HEK293 (cell line): ENCODE measurements around the gene ISM1.

Experiments used
- CTCF ChIA-PET: fragments of 350-600 bp; formaldehyde crosslinking; extraction: SDS; loops from one replicate; lab custom pipeline; 2021; ENCODE audit warnings: antibody characterized with exemption; lab: Yijun Ruan, JAX
- POLR2A ChIA-PET: fragments of 300-600 bp; formaldehyde crosslinking; extraction: SDS; loops from one replicate; lab custom pipeline; 2020; ENCODE audit warnings: antibody characterized with exemption, inconsistent platforms; lab: Yijun Ruan, JAX
- H3K27ac ChIP-seq: fragments of 200-500 bp; sonication (Bioruptor generic); 2 replicates; pipeline ENCODE4 v1.5.1; 2014; ENCODE audit warnings: low read depth, low read length, control low read depth, inconsistent platforms; ENCODE audit errors: extremely low read depth
- H3K36me3 ChIP-seq, 2 experiments: fragments of 200-500 bp in 1 of 2; sonication (Bioruptor generic) in 1 of 2; 1 replicate in 1 of 2; 2 replicates in 1 of 2; pipeline ENCODE4 v1.5.1; 2014 to 2017; ENCODE audit warnings: inconsistent platforms in 2 of 2, low read length in 2 of 2; ENCODE audit not compliant: control insufficient read depth in 2 of 2, insufficient read depth in 1 of 2
- H3K4me1 ChIP-seq: fragments of 200-500 bp; sonication (Bioruptor generic); 2 replicates; pipeline ENCODE4 v1.5.1; 2014; ENCODE audit warnings: mild to moderate bottlenecking, low read length, inconsistent platforms; ENCODE audit not compliant: control insufficient read depth, insufficient read depth
- H3K4me3 ChIP-seq: 2 replicates; pipeline ENCODE4 v1.5.1; 2011; ENCODE audit warnings: low read depth, mild to moderate bottlenecking, control low read depth, low read length, moderate library complexity
- H3K9me3 ChIP-seq: fragments of 200-500 bp; sonication (Bioruptor generic); 2 replicates; pipeline ENCODE4 v1.5.1; 2014; ENCODE audit warnings: low read depth, low read length, inconsistent platforms; ENCODE audit not compliant: control insufficient read depth, insufficient read depth
- BCL11A ChIP-seq: fragments of 450-650 bp; formaldehyde crosslinking; IDR thresholded peaks from 2 replicates; pipeline ENCODE4 v1.5.1; 2016; ENCODE audit warnings: low read depth, missing biosample characterization, missing genetic modification characterization
- FEZF1 ChIP-seq: fragments of 450-650 bp; formaldehyde crosslinking; IDR thresholded peaks from 2 replicates; pipeline ENCODE4 v1.5.1; 2016; ENCODE audit warnings: missing biosample characterization, missing genetic modification characterization
- GLIS1 ChIP-seq: fragments of 450-650 bp; formaldehyde crosslinking; IDR thresholded peaks from 2 replicates; pipeline ENCODE4 v1.5.1; 2016; ENCODE audit warnings: missing biosample characterization, missing genetic modification characterization
- GLIS2 ChIP-seq: fragments of 450-650 bp; formaldehyde crosslinking; IDR thresholded peaks from 2 replicates; pipeline ENCODE4 v1.5.1; 2016; ENCODE audit warnings: missing biosample characterization, missing genetic modification characterization
- YY2 ChIP-seq: fragments of 450-650 bp; formaldehyde crosslinking; IDR thresholded peaks from 2 replicates; pipeline ENCODE4 v1.5.1; 2016; ENCODE audit warnings: missing biosample characterization, missing genetic modification characterization
- ZBTB1 ChIP-seq: fragments of 450-650 bp; formaldehyde crosslinking; IDR thresholded peaks from 2 replicates; pipeline ENCODE4 v1.5.1; 2016; ENCODE audit warnings: missing biosample characterization, missing genetic modification characterization
- ZBTB17 ChIP-seq: fragments of 450-650 bp; formaldehyde crosslinking; IDR thresholded peaks from 2 replicates; pipeline ENCODE4 v1.5.1; 2016; ENCODE audit warnings: missing biosample characterization, missing genetic modification characterization
- ZFP69B ChIP-seq: fragments of 450-650 bp; formaldehyde crosslinking; IDR thresholded peaks from 2 replicates; pipeline ENCODE4 v1.5.1; 2016; ENCODE audit warnings: missing biosample characterization, missing genetic modification characterization
- ZNF155 ChIP-seq: fragments of 450-650 bp; formaldehyde crosslinking; IDR thresholded peaks from 2 replicates; pipeline ENCODE4 v1.5.1; 2016; ENCODE audit warnings: missing biosample characterization, missing genetic modification characterization
- ZNF24 ChIP-seq: fragments of 450-650 bp; formaldehyde crosslinking; IDR thresholded peaks from 2 replicates; pipeline ENCODE4 v1.5.1; 2016; ENCODE audit warnings: missing biosample characterization, missing genetic modification characterization
- ZNF311 ChIP-seq: fragments of 450-650 bp; formaldehyde crosslinking; IDR thresholded peaks from 2 replicates; pipeline ENCODE4 v1.5.1; 2017; ENCODE audit warnings: missing biosample characterization, missing genetic modification characterization, borderline replicate concordance
- ZNF423 ChIP-seq: fragments of 450-650 bp; formaldehyde crosslinking; IDR thresholded peaks from 2 replicates; pipeline ENCODE4 v1.5.1; 2016; ENCODE audit warnings: missing biosample characterization, missing genetic modification characterization
- ZNF514 ChIP-seq: fragments of 450-650 bp; formaldehyde crosslinking; IDR thresholded peaks from 2 replicates; pipeline ENCODE4 v1.5.1; 2016; ENCODE audit warnings: missing biosample characterization, missing genetic modification characterization
- ZNF596 ChIP-seq: fragments of 450-650 bp; IDR thresholded peaks from 2 replicates; pipeline ENCODE4 v1.5.0; 2018; ENCODE audit warnings: missing biosample characterization, mild to moderate bottlenecking, missing genetic modification characterization, moderate library complexity
- ZNF600 ChIP-seq: fragments of 450-650 bp; formaldehyde crosslinking; IDR thresholded peaks from 2 replicates; pipeline ENCODE4 v1.5.1; 2016; ENCODE audit warnings: missing biosample characterization, missing genetic modification characterization
- ZNF624 ChIP-seq: fragments of 450-650 bp; formaldehyde crosslinking; IDR thresholded peaks from 2 replicates; pipeline ENCODE4 v1.5.1; 2017; ENCODE audit warnings: missing biosample characterization, missing genetic modification characterization
- TF ChIP-seq, protein P1 (sequence below): fragments of 450-650 bp; formaldehyde crosslinking; IDR thresholded peaks from 2 replicates; pipeline ENCODE4 v1.5.1; 2016; ENCODE audit warnings: missing biosample characterization, missing genetic modification characterization
- TF ChIP-seq, protein P2 (sequence below): fragments of 450-650 bp; formaldehyde crosslinking; IDR thresholded peaks from 2 replicates; pipeline ENCODE4 v1.5.1; 2016; ENCODE audit warnings: missing biosample characterization, missing genetic modification characterization
- TF ChIP-seq, protein P3 (sequence below): fragments of 450-650 bp; formaldehyde crosslinking; IDR thresholded peaks from 2 replicates; pipeline ENCODE4 v1.5.1; 2017; ENCODE audit warnings: missing biosample characterization, missing genetic modification characterization
- TF ChIP-seq, protein P4 (sequence below): fragments of 450-650 bp; formaldehyde crosslinking; IDR thresholded peaks from 2 replicates; pipeline ENCODE4 v1.5.1; 2016; ENCODE audit warnings: missing biosample characterization, missing genetic modification characterization
- TF ChIP-seq, protein P5 (sequence below): fragments of 450-650 bp; formaldehyde crosslinking; IDR thresholded peaks from 2 replicates; pipeline ENCODE4 v1.5.1; 2017; ENCODE audit warnings: missing biosample characterization, missing genetic modification characterization

The ISM1 gene

DNA sequence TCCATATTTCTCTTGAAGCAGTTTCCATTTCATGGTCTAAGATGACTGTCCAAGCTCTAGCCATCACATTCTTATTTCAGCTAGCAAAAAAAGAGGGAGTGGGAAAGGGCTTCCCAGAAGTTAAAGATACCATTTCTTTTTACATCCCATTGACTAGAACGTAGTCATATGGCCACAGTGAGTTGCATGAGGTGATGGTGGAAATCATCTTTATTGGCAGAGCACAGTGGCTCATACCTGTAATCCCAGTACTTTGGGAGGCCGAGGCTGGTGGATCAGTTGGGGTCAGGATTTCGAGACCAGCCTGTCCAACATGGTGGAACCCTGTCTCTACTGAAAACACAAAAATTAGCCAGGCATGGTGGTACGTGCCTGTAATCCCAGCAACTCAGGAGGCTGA, 99.6 kb downstream of the ISM1 start:
- TF ChIP-seq BCL11A = no peak
- no peak for TF ChIP-seq ZNF624 (tag by site-specific recombination)
- TF ChIP-seq GLIS1 (tag by site-specific recombination) = no peak
- TF ChIP-seq ZNF514 = no peak
- TF ChIP-seq, protein P1, sequence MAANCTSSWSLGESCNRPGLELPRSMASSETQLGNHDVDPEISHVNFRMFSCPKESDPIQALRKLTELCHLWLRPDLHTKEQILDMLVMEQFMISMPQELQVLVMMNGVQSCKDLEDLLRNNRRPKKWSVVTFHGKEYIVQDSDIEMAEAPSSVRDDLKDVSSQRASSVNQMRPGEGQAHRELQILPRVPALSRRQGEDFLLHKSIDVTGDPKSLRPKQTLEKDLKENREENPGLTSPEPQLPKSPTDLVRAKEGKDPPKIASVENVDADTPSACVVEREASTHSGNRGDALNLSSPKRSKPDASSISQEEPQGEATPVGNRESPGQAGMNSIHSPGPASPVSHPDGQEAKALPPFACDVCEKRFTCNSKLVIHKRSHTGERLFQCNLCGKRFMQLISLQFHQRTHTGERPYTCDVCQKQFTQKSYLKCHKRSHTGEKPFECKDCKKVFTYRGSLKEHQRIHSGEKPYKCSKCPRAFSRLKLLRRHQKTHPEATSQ = no peak
- TF ChIP-seq FEZF1 = no peak
- TF ChIP-seq, protein P2, sequence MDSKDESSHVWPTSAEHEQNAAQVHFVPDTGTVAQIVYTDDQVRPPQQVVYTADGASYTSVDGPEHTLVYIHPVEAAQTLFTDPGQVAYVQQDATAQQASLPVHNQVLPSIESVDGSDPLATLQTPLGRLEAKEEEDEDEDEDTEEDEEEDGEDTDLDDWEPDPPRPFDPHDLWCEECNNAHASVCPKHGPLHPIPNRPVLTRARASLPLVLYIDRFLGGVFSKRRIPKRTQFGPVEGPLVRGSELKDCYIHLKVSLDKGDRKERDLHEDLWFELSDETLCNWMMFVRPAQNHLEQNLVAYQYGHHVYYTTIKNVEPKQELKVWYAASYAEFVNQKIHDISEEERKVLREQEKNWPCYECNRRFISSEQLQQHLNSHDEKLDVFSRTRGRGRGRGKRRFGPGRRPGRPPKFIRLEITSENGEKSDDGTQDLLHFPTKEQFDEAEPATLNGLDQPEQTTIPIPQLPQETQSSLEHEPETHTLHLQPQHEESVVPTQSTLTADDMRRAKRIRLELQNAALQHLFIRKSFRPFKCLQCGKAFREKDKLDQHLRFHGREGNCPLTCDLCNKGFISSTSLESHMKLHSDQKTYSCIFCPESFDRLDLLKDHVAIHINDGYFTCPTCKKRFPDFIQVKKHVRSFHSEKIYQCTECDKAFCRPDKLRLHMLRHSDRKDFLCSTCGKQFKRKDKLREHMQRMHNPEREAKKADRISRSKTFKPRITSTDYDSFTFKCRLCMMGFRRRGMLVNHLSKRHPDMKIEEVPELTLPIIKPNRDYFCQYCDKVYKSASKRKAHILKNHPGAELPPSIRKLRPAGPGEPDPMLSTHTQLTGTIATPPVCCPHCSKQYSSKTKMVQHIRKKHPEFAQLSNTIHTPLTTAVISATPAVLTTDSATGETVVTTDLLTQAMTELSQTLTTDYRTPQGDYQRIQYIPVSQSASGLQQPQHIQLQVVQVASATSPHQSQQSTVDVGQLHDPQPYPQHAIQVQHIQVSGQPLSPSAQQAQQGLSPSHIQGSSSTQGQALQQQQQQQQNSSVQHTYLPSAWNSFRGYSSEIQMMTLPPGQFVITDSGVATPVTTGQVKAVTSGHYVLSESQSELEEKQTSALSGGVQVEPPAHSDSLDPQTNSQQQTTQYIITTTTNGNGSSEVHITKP = no peak
- TF ChIP-seq ZNF596 = no peak
- no peak for TF ChIP-seq ZBTB1 (tag by site-specific recombination)
- no peak for TF ChIP-seq ZNF155 (tag by site-specific recombination)
- TF ChIP-seq, protein P3, sequence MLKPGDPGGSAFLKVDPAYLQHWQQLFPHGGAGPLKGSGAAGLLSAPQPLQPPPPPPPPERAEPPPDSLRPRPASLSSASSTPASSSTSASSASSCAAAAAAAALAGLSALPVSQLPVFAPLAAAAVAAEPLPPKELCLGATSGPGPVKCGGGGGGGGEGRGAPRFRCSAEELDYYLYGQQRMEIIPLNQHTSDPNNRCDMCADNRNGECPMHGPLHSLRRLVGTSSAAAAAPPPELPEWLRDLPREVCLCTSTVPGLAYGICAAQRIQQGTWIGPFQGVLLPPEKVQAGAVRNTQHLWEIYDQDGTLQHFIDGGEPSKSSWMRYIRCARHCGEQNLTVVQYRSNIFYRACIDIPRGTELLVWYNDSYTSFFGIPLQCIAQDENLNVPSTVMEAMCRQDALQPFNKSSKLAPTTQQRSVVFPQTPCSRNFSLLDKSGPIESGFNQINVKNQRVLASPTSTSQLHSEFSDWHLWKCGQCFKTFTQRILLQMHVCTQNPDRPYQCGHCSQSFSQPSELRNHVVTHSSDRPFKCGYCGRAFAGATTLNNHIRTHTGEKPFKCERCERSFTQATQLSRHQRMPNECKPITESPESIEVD = no peak
- TF ChIP-seq ZFP69B (tag by site-specific recombination) = no peak
- H3K4me3 ChIP-seq = no peak overlapping the region
- no peaks in the 10 kb centered on the region for H3K9me3 ChIP-seq
- ChIA-PET CTCF (interaction anchor here (1.9 kb wide), 1 partner anchor 18 kb away, joined by 9 read pairs; no protein-coding TSS in a partner anchor), POLR2A (no interaction called here)
- no peaks in the 10 kb centered on the region for H3K4me1 ChIP-seq
- no peaks in the 10 kb centered on the region for H3K36me3 ChIP-seq
- H3K27ac ChIP-seq = no peak overlapping the region

DNA sequence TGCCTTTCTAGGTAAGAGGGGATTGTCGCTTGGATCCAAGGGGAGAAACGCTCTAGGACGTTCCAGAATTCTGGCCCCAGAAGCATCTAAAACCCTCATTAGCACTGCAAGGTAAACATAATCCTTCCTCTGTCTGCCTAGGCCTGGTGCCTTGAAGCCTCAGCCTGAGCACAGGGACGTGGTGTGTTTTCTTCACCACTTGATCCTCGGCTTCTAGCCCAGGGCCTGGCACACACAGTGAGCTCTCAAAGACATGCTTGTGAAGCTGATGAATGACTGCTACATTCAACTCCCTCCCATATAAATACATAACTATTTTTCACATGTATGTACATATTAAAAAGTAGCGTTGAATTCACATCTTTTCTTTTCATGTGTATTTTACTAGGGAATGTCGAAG, 100.3 kb downstream of the ISM1 start:
- CTCF ChIA-PET = interaction anchor here (0.8 to 2.1 kb wide), 3 partner anchors 225 to 450 kb away, joined by 3 to 10 read pairs (median 3); no protein-coding TSS in a partner anchor
- H3K4me1 ChIP-seq = no peaks in the 10 kb centered on the region
- TF ChIP-seq GLIS2 (tag by site-specific recombination) (no peak), YY2 (tag by site-specific recombination) (no peak), ZNF423 (no peak), ZBTB17 (tag by site-specific recombination) (no peak), ZNF311 (tag by site-specific recombination) (no peak), ZNF600 (tag by site-specific recombination) (no peak), ZNF24 (tag by site-specific recombination) (no peak), ZNF155 (tag by site-specific recombination) (no peak)
- TF ChIP-seq, protein P1 = no peak
- TF ChIP-seq, protein P2 = no peak
- TF ChIP-seq, protein P4, sequence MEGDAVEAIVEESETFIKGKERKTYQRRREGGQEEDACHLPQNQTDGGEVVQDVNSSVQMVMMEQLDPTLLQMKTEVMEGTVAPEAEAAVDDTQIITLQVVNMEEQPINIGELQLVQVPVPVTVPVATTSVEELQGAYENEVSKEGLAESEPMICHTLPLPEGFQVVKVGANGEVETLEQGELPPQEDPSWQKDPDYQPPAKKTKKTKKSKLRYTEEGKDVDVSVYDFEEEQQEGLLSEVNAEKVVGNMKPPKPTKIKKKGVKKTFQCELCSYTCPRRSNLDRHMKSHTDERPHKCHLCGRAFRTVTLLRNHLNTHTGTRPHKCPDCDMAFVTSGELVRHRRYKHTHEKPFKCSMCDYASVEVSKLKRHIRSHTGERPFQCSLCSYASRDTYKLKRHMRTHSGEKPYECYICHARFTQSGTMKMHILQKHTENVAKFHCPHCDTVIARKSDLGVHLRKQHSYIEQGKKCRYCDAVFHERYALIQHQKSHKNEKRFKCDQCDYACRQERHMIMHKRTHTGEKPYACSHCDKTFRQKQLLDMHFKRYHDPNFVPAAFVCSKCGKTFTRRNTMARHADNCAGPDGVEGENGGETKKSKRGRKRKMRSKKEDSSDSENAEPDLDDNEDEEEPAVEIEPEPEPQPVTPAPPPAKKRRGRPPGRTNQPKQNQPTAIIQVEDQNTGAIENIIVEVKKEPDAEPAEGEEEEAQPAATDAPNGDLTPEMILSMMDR = no peak
- TF ChIP-seq, protein P5, sequence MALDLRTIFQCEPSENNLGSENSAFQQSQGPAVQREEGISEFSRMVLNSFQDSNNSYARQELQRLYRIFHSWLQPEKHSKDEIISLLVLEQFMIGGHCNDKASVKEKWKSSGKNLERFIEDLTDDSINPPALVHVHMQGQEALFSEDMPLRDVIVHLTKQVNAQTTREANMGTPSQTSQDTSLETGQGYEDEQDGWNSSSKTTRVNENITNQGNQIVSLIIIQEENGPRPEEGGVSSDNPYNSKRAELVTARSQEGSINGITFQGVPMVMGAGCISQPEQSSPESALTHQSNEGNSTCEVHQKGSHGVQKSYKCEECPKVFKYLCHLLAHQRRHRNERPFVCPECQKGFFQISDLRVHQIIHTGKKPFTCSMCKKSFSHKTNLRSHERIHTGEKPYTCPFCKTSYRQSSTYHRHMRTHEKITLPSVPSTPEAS (tag by site-specific recombination) = no peak

More for the DNA sequence above, 100.3 kb downstream of the ISM1 start:
- H3K27ac ChIP-seq = no peak overlapping the region
- no peaks in the 10 kb centered on the region for H3K36me3 ChIP-seq
- no peak overlapping the region for H3K4me3 ChIP-seq
- POLR2A ChIA-PET = no interaction called here
- H3K9me3 ChIP-seq = no peaks in the 10 kb centered on the region
